HL-60 (cell line): Measurements from ENCODE around the gene NUBP2.

ENCODE experiments used
- GABPA ChIP-seq: IDR thresholded peaks from 2 replicates; pipeline ENCODE4 v1.6.1; 2012; ENCODE audit warnings: low read depth
- TF ChIP-seq, protein P1 (sequence below): IDR thresholded peaks from one replicate; pipeline ENCODE4 v1.5.1; 2011; ENCODE audit warnings: low read length, control low read depth, inconsistent platforms; ENCODE audit not compliant: insufficient read depth
- TF ChIP-seq, protein P2 (sequence below): IDR thresholded peaks from 2 replicates; pipeline ENCODE4 v1.6.1; 2012; ENCODE audit warnings: low read depth; ENCODE audit not compliant: insufficient replicate concordance

DNA sequence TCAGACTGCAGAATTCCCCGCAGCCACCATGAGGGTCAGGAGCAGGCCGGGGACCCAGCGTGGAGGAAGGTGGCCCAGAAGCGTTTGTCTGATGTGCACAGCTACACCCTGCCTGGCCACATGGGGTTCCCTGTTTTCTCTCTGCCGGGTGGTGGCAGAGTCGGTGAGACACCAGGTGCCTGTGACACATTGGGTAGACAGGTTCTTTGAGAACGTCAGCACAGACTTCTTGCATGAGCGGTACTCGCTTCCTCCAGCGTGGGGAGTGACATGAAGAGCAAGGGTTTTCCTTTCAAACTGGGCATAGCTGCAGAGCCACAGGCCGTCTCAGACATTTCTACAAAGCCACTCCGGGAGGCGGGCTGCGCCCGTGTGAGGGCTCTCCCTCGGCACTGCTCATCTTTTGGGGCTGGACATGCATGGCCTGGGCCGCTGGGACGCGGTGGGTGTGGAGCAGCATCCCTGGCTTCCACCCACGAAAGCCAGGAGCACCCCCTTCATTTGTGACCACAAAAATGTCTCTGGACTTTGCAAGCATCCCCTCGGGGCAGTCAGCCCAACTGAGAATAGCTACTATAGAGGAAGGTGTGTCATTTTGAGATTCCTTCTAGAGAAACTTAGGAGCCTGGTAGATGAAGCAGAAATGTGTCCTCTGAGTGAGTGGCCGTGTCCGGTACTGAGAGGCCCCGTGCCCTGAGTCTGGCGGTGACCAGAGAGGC is 37.4 kb upstream of the NUBP2 start:
- TF ChIP-seq, protein P1, sequence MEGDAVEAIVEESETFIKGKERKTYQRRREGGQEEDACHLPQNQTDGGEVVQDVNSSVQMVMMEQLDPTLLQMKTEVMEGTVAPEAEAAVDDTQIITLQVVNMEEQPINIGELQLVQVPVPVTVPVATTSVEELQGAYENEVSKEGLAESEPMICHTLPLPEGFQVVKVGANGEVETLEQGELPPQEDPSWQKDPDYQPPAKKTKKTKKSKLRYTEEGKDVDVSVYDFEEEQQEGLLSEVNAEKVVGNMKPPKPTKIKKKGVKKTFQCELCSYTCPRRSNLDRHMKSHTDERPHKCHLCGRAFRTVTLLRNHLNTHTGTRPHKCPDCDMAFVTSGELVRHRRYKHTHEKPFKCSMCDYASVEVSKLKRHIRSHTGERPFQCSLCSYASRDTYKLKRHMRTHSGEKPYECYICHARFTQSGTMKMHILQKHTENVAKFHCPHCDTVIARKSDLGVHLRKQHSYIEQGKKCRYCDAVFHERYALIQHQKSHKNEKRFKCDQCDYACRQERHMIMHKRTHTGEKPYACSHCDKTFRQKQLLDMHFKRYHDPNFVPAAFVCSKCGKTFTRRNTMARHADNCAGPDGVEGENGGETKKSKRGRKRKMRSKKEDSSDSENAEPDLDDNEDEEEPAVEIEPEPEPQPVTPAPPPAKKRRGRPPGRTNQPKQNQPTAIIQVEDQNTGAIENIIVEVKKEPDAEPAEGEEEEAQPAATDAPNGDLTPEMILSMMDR = no peak
- no peak for TF ChIP-seq GABPA
- TF ChIP-seq, protein P2, sequence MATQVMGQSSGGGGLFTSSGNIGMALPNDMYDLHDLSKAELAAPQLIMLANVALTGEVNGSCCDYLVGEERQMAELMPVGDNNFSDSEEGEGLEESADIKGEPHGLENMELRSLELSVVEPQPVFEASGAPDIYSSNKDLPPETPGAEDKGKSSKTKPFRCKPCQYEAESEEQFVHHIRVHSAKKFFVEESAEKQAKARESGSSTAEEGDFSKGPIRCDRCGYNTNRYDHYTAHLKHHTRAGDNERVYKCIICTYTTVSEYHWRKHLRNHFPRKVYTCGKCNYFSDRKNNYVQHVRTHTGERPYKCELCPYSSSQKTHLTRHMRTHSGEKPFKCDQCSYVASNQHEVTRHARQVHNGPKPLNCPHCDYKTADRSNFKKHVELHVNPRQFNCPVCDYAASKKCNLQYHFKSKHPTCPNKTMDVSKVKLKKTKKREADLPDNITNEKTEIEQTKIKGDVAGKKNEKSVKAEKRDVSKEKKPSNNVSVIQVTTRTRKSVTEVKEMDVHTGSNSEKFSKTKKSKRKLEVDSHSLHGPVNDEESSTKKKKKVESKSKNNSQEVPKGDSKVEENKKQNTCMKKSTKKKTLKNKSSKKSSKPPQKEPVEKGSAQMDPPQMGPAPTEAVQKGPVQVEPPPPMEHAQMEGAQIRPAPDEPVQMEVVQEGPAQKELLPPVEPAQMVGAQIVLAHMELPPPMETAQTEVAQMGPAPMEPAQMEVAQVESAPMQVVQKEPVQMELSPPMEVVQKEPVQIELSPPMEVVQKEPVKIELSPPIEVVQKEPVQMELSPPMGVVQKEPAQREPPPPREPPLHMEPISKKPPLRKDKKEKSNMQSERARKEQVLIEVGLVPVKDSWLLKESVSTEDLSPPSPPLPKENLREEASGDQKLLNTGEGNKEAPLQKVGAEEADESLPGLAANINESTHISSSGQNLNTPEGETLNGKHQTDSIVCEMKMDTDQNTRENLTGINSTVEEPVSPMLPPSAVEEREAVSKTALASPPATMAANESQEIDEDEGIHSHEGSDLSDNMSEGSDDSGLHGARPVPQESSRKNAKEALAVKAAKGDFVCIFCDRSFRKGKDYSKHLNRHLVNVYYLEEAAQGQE = no peak
